Measurements from ENCODE around the gene MAX. TPM values are rescaled to one million over a fixed set of nuclear protein-coding genes. Genes with fewer than 3 reads are reported as not detected.
A peak's percentile ranks its signal among the peaks of the same experiment; 100 is the strongest.
"Not testable (repeated sequence)": the region's sequence is repeated elsewhere in the genome, so short reads cannot be mapped to it uniquely, and the experiment has no call there.

Gene MAX
- total and polyA plus RNA-seq, 8 donors, result 21.4 to 64.9 (median 50.7) TPM

DNA sequence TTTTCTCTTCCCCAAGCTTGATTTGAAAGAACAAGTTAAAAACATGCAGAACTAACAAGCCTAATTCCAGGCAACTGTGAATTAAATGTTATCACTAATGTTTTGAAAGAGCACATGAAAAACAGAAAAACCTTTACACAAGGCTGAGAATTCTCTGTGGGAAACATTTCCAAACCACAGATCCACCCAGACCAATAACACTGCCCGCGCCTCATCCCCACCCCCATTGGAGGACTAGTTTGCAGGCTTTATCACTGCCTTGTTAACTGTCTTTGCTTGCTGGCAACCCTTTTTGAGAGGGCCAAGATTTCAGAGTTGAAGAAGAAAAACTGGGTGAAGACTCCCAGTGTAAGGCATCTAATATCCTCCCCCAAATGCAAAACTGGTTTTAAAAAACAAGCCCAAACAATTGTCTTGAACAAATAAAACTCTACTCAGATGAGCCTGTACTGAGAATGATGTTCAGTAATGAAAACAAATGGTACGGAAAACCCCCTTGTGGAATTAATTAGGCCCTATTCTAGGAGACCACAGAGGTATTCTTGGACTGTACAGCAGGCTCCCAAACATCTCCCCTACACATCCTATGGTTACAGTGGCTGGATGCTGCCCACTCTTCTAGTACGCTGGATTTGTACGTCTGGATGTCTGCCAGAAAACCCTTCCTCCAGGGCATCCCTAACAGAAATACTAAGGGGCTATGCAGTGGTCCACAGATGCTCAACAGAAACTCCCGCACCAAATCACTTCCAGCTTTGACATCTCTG, 5.8 kb downstream of the MAX start:
- 40 to 73% (median 63%) methylated on average over 6 of the region's 6 CpGs for WGBS, 5 donors
- peaks cover 55 to 97% (median 80%) of the 10 kb centered on the region in 4 donors for H3K4me1 ChIP-seq
- H3K4me3 ChIP-seq, result no peak overlapping the region
- H3K27me3 ChIP-seq, result no peaks in the 10 kb centered on the region
- TF ChIP-seq POLR2AphosphoS5 (IDR thresholded peaks at IDR 0.05) (no peak), POLR2A (IDR thresholded peaks at IDR 0.05) (no peak), EP300 (IDR thresholded peaks at IDR 0.05) (no peak)
- TF ChIP-seq, protein P1, sequence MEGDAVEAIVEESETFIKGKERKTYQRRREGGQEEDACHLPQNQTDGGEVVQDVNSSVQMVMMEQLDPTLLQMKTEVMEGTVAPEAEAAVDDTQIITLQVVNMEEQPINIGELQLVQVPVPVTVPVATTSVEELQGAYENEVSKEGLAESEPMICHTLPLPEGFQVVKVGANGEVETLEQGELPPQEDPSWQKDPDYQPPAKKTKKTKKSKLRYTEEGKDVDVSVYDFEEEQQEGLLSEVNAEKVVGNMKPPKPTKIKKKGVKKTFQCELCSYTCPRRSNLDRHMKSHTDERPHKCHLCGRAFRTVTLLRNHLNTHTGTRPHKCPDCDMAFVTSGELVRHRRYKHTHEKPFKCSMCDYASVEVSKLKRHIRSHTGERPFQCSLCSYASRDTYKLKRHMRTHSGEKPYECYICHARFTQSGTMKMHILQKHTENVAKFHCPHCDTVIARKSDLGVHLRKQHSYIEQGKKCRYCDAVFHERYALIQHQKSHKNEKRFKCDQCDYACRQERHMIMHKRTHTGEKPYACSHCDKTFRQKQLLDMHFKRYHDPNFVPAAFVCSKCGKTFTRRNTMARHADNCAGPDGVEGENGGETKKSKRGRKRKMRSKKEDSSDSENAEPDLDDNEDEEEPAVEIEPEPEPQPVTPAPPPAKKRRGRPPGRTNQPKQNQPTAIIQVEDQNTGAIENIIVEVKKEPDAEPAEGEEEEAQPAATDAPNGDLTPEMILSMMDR (IDR thresholded peaks at IDR 0.05), result no peak
- H3K27ac ChIP-seq, result peak overlapping the region in 4 of 5 donors; percentile 49 to 73 (median 64)
- intact Hi-C loops (cut with DNase I; ENCODE audit: low total_unique reads), result no loop called here
- peak in 1 of 2 donors; percentile 35 for DNase-seq
- peaks cover 12 to 42% (median 38%) of the 10 kb centered on the region in 4 donors for H3K36me3 ChIP-seq
- H3K9me3 ChIP-seq, result no peaks in the 10 kb centered on the region

DNA sequence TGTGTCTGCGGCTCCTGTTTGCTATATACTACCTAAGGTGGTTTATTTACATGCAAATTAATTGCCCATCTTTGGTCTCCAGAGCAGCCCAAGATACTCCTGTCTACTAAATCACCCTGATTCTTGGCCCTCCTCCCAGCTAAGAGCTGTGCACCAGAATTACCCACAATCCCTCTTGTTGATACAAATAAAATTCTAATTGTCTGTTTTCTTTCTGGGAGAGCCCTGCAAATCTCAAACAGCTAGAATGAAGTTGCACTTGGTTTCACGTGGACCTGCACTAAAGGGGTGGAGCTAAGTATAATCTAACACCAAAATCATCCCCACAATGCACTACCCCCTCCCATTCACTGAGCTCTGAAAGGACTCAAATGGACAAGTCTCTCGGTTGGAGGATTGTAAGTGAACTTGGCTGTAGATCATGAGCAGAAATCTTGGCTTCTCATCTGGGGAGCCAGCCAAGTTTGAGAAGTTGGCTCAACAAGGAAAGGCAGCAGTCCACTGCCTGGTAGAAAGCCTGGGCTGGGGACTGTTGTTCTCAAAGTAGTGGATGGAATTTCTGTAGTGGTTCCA, 6.6 kb downstream of the MAX start:
- peak; percentile 4 to 19 (median 5) for TF ChIP-seq POLR2AphosphoS5 (IDR thresholded peaks at IDR 0.05)
- TF ChIP-seq POLR2A (IDR thresholded peaks at IDR 0.05), result no peak
- TF ChIP-seq EP300 (IDR thresholded peaks at IDR 0.05), result no peak
- TF ChIP-seq, protein P1 (IDR thresholded peaks at IDR 0.05), result no peak
- intact Hi-C loops (cut with DNase I; ENCODE audit: low total_unique reads), result no loop called here
- 25 to 38% (median 33%) methylated on average over 3 of the region's 3 CpGs for WGBS, 5 donors
- Histone ChIP-seq H3K4me1 (peaks cover 49 to 97% (median 76%) of the 10 kb centered on the region in 4 donors), H3K36me3 (peaks cover 12 to 50% (median 46%) of the 10 kb centered on the region in 4 donors), H3K4me3 (no peak overlapping the region), H3K27me3 (no peaks in the 10 kb centered on the region), H3K27ac (peak overlapping the region; percentile 49 to 73 (median 71)), H3K9me3 (no peaks in the 10 kb centered on the region)
- peak; percentile 72 to 87 for DNase-seq

DNA sequence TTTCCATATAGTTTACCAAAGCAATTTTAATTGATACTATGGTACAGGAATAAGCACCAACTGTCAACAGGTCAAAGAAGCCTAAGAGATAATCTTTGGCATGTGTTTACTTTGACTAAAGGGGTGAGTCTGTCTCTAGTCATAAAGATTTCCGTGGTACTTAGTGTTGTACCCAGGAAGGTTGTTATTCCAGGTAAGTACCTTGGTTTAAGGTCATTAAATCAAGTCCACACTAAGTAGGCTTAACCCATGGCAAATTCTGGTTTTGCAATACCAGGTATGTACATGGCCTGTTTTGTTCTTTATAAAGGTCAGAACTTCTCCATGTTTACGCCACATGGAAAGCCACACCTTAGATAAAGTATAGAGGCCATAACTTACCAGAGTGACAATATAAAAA, 10.0 kb downstream of the MAX start:
- Histone ChIP-seq H3K9me3 (peaks cover 0 to 5% (median 0%) of the 10 kb centered on the region in 4 donors), H3K27ac (no peak overlapping the region), H3K27me3 (no peaks in the 10 kb centered on the region), H3K4me1 (peaks cover 27 to 63% (median 47%) of the 10 kb centered on the region in 4 donors), H3K36me3 (peaks cover 26 to 83% (median 74%) of the 10 kb centered on the region in 4 donors), H3K4me3 (no peak overlapping the region)
- DNase-seq, result no peak
- no peak for TF ChIP-seq POLR2A (IDR thresholded peaks at IDR 0.05)
- no peak for TF ChIP-seq POLR2AphosphoS5 (IDR thresholded peaks at IDR 0.05)
- TF ChIP-seq, protein P1 (IDR thresholded peaks at IDR 0.05), result no peak
- TF ChIP-seq EP300 (IDR thresholded peaks at IDR 0.05), result no peak
- WGBS, 5 donors, result 64 to 85% (median 74%) methylated on average over 2 of the region's 2 CpGs
- intact Hi-C loops (cut with DNase I; ENCODE audit: low total_unique reads), result no loop called here

DNA sequence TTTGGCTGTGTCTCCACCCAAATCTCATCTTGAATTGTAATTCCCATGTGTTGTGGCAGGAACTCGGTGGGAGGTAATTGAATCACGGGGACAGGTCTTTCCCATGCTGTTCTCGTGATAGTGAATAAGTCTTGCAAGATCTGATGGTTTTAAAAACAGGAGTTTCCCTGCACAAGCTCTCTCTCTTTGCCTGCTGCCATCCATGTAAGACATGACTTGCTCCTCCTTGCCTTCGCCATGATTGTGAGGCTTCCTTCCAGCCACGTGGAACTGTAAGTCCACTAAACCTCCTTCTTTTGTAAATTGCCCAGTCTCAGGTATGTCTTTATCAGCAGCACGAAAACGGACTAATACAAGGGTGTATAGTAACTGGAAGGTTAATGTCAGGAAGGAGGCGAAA, 14.5 kb downstream of the MAX start:
- WGBS, 5 donors, result 83 to 97% (median 90%) methylated on average over 8 of the region's 8 CpGs
- H3K9me3 ChIP-seq; intact Hi-C loops (cut with DNase I; ENCODE audit: low total_unique reads): not testable (repeated sequence)

DNA sequence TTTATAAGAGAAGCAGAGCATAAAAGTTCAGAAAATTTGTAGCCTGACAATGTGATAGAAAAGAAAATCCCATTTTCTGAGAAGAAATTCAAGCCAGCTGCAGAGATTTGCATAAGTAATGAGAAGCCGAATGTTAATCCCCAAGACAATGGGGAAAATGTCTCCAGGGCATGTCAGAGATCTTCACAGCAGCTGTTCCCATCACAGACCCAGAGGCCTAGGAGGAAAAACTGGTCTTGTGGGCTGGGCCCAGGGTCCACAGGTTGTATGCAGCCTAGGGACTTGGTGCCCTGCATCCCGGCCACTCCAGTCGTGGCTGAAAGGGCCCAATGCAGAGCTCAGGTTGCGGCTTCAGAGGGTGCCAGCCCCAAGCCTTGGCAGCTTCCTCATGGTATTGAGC, 15.6 kb downstream of the MAX start:
- H3K9me3 ChIP-seq; intact Hi-C loops (cut with DNase I; ENCODE audit: low total_unique reads); H3K4me3 ChIP-seq; DNase-seq; H3K27me3 ChIP-seq; H3K27ac ChIP-seq: not testable (repeated sequence)
- H3K36me3 ChIP-seq, result peaks cover 29 to 97% (median 86%) of the 10 kb centered on the region in 4 donors
- 94 to 100% (median 97%) methylated on average over 4 of the region's 4 CpGs for WGBS, 5 donors
- H3K4me1 ChIP-seq, result peaks cover 3 to 42% (median 23%) of the 10 kb centered on the region in 4 donors

More for the DNA sequence above, 14.5 kb downstream of the MAX start:
- H3K27ac ChIP-seq, H3K27me3 ChIP-seq, H3K4me3 ChIP-seq, DNase-seq: not testable (repeated sequence)
- peaks cover 0 to 41% (median 19%) of the 10 kb centered on the region in 4 donors for H3K4me1 ChIP-seq
- H3K36me3 ChIP-seq, result peaks cover 22 to 99% (median 86%) of the 10 kb centered on the region in 4 donors

Data from stomach (tissue), 9 donors.